HepG2 (cell line): ENCODE results near the gene ULK4.

ENCODE experiments used
- ARNT2 ChIP-seq: sonication (generic); formaldehyde crosslinking; IDR thresholded peaks from 2 replicates; pipeline ENCODE4 v1.8.0; 2022; ENCODE audit warnings: mild to moderate bottlenecking, low read depth, missing genetic modification reagents, moderate library complexity
- CEBPB ChIP-seq: IDR thresholded peaks from 2 replicates; pipeline ENCODE4 v1.6.1; 2011; ENCODE audit warnings: low read depth, low read length, improper control_type of control experiment, borderline replicate concordance
- CTCF ChIP-seq: sonication (generic); formaldehyde crosslinking; IDR thresholded peaks from 2 replicates; pipeline ENCODE4 v1.5.0; 2020; ENCODE audit warnings: mild to moderate bottlenecking, missing genetic modification reagents, moderate library complexity
- EP300 ChIP-seq, 3 experiments: sonication (generic) in 1 of 3; formaldehyde crosslinking in 1 of 3; IDR thresholded peaks; 2 replicates each; pipeline versions ENCODE4 v1.5.1 to v1.6.1; 2011 to 2020; ENCODE audit warnings: low read depth in 2 of 3, low read length in 2 of 3, borderline replicate concordance in 1 of 3, improper control_type of control experiment in 1 of 3, mild to moderate bottlenecking in 1 of 3, missing genetic modification reagents in 1 of 3, moderate library complexity in 1 of 3
- TCF7 ChIP-seq: sonication (generic); IDR thresholded peaks from 2 replicates; pipeline ENCODE4 v1.6.1; 2016; ENCODE audit warnings: antibody characterized with exemption, low read depth
- TGIF2 ChIP-seq: IDR thresholded peaks from 2 replicates; pipeline ENCODE4 v1.6.1; 2016; ENCODE audit warnings: control low read depth, missing compliant biosample characterization
- ZBTB44 ChIP-seq: sonication (generic); formaldehyde crosslinking; IDR thresholded peaks from 2 replicates; pipeline ENCODE4 v1.4.0; 2020; ENCODE audit warnings: missing genetic modification reagents
- ZMAT3 ChIP-seq: sonication (generic); formaldehyde crosslinking; conservative IDR thresholded peaks from 2 replicates; pipeline ENCODE4 v1.7.0; 2021; ENCODE audit warnings: missing genetic modification reagents
- TF ChIP-seq, protein P1 (sequence below): sonication (generic); formaldehyde crosslinking; IDR thresholded peaks from 2 replicates; pipeline ENCODE4 v1.5.1; 2020; ENCODE audit warnings: mild to moderate bottlenecking, missing genetic modification reagents, moderate library complexity
- TF ChIP-seq, protein P2 (sequence below): sonication (generic); formaldehyde crosslinking; IDR thresholded peaks from 2 replicates; pipeline ENCODE4 v1.4.0; 2020; ENCODE audit warnings: missing genetic modification reagents
- TF ChIP-seq, protein P3 (sequence below): sonication (generic); formaldehyde crosslinking; IDR thresholded peaks from 2 replicates; pipeline ENCODE4 v1.8.1; 2023; ENCODE audit warnings: mild to moderate bottlenecking, missing genetic modification reagents, borderline replicate concordance
- TF ChIP-seq, protein P4 (sequence below): sonication (generic); formaldehyde crosslinking; IDR thresholded peaks from 2 replicates; pipeline ENCODE4 v1.4.0; 2020; ENCODE audit warnings: mild to moderate bottlenecking, low read depth, missing genetic modification reagents

GRCh38 chr3:41682996-41683395 is 278.9 kb downstream of the ULK4 start:
- TF ChIP-seq, protein P1, sequence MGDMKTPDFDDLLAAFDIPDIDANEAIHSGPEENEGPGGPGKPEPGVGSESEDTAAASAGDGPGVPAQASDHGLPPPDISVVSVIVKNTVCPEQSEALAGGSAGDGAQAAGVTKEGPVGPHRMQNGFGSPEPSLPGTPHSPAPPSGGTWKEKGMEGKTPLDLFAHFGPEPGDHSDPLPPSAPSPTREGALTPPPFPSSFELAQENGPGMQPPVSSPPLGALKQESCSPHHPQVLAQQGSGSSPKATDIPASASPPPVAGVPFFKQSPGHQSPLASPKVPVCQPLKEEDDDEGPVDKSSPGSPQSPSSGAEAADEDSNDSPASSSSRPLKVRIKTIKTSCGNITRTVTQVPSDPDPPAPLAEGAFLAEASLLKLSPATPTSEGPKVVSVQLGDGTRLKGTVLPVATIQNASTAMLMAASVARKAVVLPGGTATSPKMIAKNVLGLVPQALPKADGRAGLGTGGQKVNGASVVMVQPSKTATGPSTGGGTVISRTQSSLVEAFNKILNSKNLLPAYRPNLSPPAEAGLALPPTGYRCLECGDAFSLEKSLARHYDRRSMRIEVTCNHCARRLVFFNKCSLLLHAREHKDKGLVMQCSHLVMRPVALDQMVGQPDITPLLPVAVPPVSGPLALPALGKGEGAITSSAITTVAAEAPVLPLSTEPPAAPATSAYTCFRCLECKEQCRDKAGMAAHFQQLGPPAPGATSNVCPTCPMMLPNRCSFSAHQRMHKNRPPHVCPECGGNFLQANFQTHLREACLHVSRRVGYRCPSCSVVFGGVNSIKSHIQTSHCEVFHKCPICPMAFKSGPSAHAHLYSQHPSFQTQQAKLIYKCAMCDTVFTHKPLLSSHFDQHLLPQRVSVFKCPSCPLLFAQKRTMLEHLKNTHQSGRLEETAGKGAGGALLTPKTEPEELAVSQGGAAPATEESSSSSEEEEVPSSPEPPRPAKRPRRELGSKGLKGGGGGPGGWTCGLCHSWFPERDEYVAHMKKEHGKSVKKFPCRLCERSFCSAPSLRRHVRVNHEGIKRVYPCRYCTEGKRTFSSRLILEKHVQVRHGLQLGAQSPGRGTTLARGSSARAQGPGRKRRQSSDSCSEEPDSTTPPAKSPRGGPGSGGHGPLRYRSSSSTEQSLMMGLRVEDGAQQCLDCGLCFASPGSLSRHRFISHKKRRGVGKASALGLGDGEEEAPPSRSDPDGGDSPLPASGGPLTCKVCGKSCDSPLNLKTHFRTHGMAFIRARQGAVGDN (CRISPR knock-in tag), result no peak
- TF ChIP-seq, protein P2, sequence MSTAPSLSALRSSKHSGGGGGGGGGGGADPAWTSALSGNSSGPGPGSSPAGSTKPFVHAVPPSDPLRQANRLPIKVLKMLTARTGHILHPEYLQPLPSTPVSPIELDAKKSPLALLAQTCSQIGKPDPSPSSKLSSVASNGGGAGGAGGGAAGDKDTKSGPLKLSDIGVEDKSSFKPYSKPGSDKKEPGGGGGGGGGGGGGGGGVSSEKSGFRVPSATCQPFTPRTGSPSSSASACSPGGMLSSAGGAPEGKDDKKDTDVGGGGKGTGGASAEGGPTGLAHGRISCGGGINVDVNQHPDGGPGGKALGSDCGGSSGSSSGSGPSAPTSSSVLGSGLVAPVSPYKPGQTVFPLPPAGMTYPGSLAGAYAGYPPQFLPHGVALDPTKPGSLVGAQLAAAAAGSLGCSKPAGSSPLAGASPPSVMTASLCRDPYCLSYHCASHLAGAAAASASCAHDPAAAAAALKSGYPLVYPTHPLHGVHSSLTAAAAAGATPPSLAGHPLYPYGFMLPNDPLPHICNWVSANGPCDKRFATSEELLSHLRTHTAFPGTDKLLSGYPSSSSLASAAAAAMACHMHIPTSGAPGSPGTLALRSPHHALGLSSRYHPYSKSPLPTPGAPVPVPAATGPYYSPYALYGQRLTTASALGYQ, result no peak
- TF ChIP-seq, protein P3, sequence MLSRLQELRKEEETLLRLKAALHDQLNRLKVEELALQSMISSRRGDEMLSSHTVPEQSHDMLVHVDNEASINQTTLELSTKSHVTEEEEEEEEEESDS (CRISPR knock-in tag), result no peak
- TF ChIP-seq TCF7 (no peak), TGIF2 (CRISPR knock-in tag) (no peak), ARNT2 (CRISPR knock-in tag) (no peak), CTCF (CRISPR knock-in tag) (no peak), CEBPB (no peak), ZMAT3 (CRISPR knock-in tag) (no peak), ZBTB44 (CRISPR knock-in tag) (no peak), EP300 (IDR thresholded peaks at IDR 0.05; ENCODE audit: low read depth in 2 of 2, low read length in 2 of 2) (no peak), EP300 (CRISPR knock-in tag; IDR thresholded peaks at IDR 0.05; ENCODE audit: borderline replicate concordance) (no peak)
- TF ChIP-seq, protein P4, sequence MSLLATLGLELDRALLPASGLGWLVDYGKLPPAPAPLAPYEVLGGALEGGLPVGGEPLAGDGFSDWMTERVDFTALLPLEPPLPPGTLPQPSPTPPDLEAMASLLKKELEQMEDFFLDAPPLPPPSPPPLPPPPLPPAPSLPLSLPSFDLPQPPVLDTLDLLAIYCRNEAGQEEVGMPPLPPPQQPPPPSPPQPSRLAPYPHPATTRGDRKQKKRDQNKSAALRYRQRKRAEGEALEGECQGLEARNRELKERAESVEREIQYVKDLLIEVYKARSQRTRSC (CRISPR knock-in tag), result no peak
